Measurements from ENCODE around the gene ZBTB47. TPM values are rescaled to one million over a fixed set of nuclear protein-coding genes. Genes with fewer than 3 reads are reported as not detected.

The ZBTB47 gene
- total RNA-seq, 1 donor from 2014 or later, result 4.4 TPM

- Mint-ChIP-seq H3K4me1 (peaks cover 7% of the 10 kb centered on the region), H3K36me3 (no peaks in the 10 kb centered on the region), H3K4me3 (no peak overlapping the region), H3K27me3 (ENCODE audit: insufficient read depth, low read depth) (peaks cover 4% of the 10 kb centered on the region), H3K9me3 (peaks cover 9% of the 10 kb centered on the region), H3K27ac (no peak overlapping the region)
- Histone ChIP-seq H3K27me3 (no peaks in the 10 kb centered on the region), H3K9ac (no peak overlapping the region), H4K20me1 (ENCODE audit: low read depth) (no peaks in the 10 kb centered on the region), H3F3A (ENCODE audit: low read depth) (no peaks in the 10 kb centered on the region), H2AFZ (replicated peaks) (no peak overlapping the region), H3K4me3 (no peak overlapping the region), H3K9me3 (ENCODE audit: low read depth) (no peaks in the 10 kb centered on the region), H3K79me2 (ENCODE audit: low read depth) (no peaks in the 10 kb centered on the region), H3K4me2 (no peak overlapping the region), H3K27ac (no peak overlapping the region), H3K4me1 (no peaks in the 10 kb centered on the region), H3K36me3 (no peaks in the 10 kb centered on the region)
- no peak for TF ChIP-seq EZH2 (IDR thresholded peaks at IDR 0.05)
- TF ChIP-seq EZH2phosphoT487 (IDR thresholded peaks at IDR 0.05), result no peak
- TF ChIP-seq CTCF (IDR thresholded peaks at IDR 0.05), result no peak
- no peak for DNase-seq (ENCODE audit: low spot score)
Observed at GRCh38 chr3:42668413-42668760, 14.9 kb downstream of the ZBTB47 start.

GRCh38 chr3:42668793-42669217, 15.3 kb downstream of the ZBTB47 start:
- H3K9me3 Mint-ChIP-seq, result peaks cover 9% of the 10 kb centered on the region

DNA sequence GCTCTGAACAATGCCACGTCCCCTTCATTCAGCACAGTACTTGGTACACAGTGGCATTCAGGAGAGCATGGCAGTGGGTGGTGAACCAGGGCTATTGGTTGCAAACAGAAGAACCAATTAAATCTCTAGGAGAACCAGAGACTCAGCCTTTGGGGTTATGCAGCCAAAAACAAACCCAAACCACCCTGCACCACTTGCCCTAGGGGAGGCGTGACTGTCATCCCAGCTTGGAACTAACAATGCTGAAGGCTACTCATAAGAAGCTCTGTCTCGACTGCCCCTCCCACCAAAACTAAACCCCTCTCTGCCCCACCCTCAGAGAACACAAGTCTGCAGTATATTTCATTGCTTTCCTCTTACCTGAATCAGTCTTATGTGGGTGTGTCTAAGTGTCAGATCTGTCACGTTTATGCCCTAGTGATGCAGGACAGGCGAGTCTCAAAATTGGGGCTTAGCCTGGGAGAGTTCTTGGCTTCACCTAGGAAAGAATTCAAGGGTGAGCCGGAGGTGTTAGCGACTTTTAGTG, 16.6 kb downstream of the ZBTB47 start:
- Histone ChIP-seq H3K36me3 (no peaks in the 10 kb centered on the region), H3K4me2 (no peak overlapping the region), H3K27ac (no peak overlapping the region), H3K4me1 (no peaks in the 10 kb centered on the region), H3K9me3 (ENCODE audit: low read depth) (no peaks in the 10 kb centered on the region), H2AFZ (replicated peaks) (no peak overlapping the region), H4K20me1 (ENCODE audit: low read depth) (no peaks in the 10 kb centered on the region), H3K27me3 (no peaks in the 10 kb centered on the region), H3K79me2 (ENCODE audit: low read depth) (no peaks in the 10 kb centered on the region), H3K9ac (no peak overlapping the region), H3F3A (ENCODE audit: low read depth) (no peaks in the 10 kb centered on the region), H3K4me3 (no peak overlapping the region)
- no peak overlapping the region for H3K4me3 Mint-ChIP-seq
- TF ChIP-seq EZH2phosphoT487 (IDR thresholded peaks at IDR 0.05), result no peak
- TF ChIP-seq EZH2 (IDR thresholded peaks at IDR 0.05), result no peak
- TF ChIP-seq CTCF (IDR thresholded peaks at IDR 0.05), result no peak
- H3K4me1 Mint-ChIP-seq, result peaks cover 7% of the 10 kb centered on the region
- H3K9me3 Mint-ChIP-seq, result peaks cover 11% of the 10 kb centered on the region
- H3K27me3 Mint-ChIP-seq (ENCODE audit: insufficient read depth, low read depth), result peaks cover 7% of the 10 kb centered on the region
- H3K27ac Mint-ChIP-seq, result no peak overlapping the region
- DNase-seq (ENCODE audit: low spot score), result no peak
- no peaks in the 10 kb centered on the region for H3K36me3 Mint-ChIP-seq

More at GRCh38 chr3:42668793-42669217, 15.3 kb downstream of the ZBTB47 start:
- Histone ChIP-seq H3K9me3 (ENCODE audit: low read depth) (no peaks in the 10 kb centered on the region), H4K20me1 (ENCODE audit: low read depth) (no peaks in the 10 kb centered on the region), H3K9ac (no peak overlapping the region), H3K4me1 (no peaks in the 10 kb centered on the region), H3K27me3 (no peaks in the 10 kb centered on the region), H3K79me2 (ENCODE audit: low read depth) (no peaks in the 10 kb centered on the region), H3K36me3 (no peaks in the 10 kb centered on the region), H3K27ac (no peak overlapping the region), H3K4me3 (no peak overlapping the region), H3K4me2 (no peak overlapping the region), H2AFZ (replicated peaks) (no peak overlapping the region), H3F3A (ENCODE audit: low read depth) (no peaks in the 10 kb centered on the region)
- TF ChIP-seq EZH2phosphoT487 (IDR thresholded peaks at IDR 0.05) (no peak), CTCF (IDR thresholded peaks at IDR 0.05) (no peak), EZH2 (IDR thresholded peaks at IDR 0.05) (no peak)
- Mint-ChIP-seq H3K27me3 (ENCODE audit: insufficient read depth, low read depth) (peaks cover 5% of the 10 kb centered on the region), H3K27ac (no peak overlapping the region), H3K4me1 (peaks cover 7% of the 10 kb centered on the region), H3K4me3 (no peak overlapping the region), H3K36me3 (no peaks in the 10 kb centered on the region)
- DNase-seq (ENCODE audit: low spot score), result no peak

All from neural progenitor cell (in vitro differentiated cells).